Kidney (tissue), 14 donors: ENCODE measurements around the gene EPB41L5. TPM values are rescaled to one million over a fixed set of nuclear protein-coding genes. Genes with fewer than 3 reads are reported as not detected.
A peak's percentile ranks its signal among the peaks of the same experiment; 100 is the strongest.

Experiments used
- DNase-seq, 5 donors: peaks; one replicate each; pipeline ENCODE4 v3.0.0-alpha.2; 2013 to 2020
- FAIRE-seq: peaks from 2 replicates; lab custom pipeline; 2012; peaks lifted over from hg19 to GRCh38; lab: Jason Lieb, UNC
- H3K27ac ChIP-seq, 2 donors: one replicate each; pipeline ENCODE4 v1.7.0; 2013; ENCODE audit warnings: low read depth in 2 of 2, low read length in 2 of 2, inconsistent platforms in 1 of 2
- H3K27me3 ChIP-seq: one replicate; pipeline ENCODE4 v1.7.1; 2013; ENCODE audit warnings: low read length, inconsistent platforms; ENCODE audit not compliant: control insufficient read depth, insufficient read depth
- H3K36me3 ChIP-seq, 3 donors: one replicate each; pipeline versions ENCODE4 v1.7.0 to v1.7.1; 2013; ENCODE audit warnings: low read length in 3 of 3, control low read depth in 1 of 3, inconsistent platforms in 1 of 3; ENCODE audit not compliant: insufficient read depth in 3 of 3, control insufficient read depth in 2 of 3
- H3K4me1 ChIP-seq, 3 donors: one replicate each; pipeline versions ENCODE4 v1.7.0 to v1.7.1; 2013; ENCODE audit warnings: low read length in 3 of 3, inconsistent platforms in 1 of 3, low read depth in 1 of 3; ENCODE audit not compliant: control insufficient read depth in 2 of 3, insufficient read depth in 2 of 3
- H3K4me3 ChIP-seq, 3 donors: one replicate each; pipeline versions ENCODE4 v1.7.0 to v1.8.1; 2013; ENCODE audit warnings: low read length in 3 of 3, control low read depth in 1 of 3, inconsistent platforms in 1 of 3
- H3K9ac ChIP-seq, 3 donors: one replicate each; pipeline versions ENCODE4 v1.7.0 to v1.7.1; 2013; ENCODE audit warnings: low read length in 3 of 3, control low read depth in 1 of 3, inconsistent platforms in 1 of 3
- H3K9me3 ChIP-seq, 3 donors: one replicate each; pipeline versions ENCODE4 v1.7.0 to v1.7.1; 2013; ENCODE audit warnings: low read length in 3 of 3, control low read depth in 1 of 3, inconsistent platforms in 1 of 3; ENCODE audit not compliant: control insufficient read depth in 2 of 3, insufficient read depth in 1 of 3
- CTCF ChIP-seq: IDR thresholded peaks from 3 replicates; pipeline ENCODE4 v1.5.1; 2012; ENCODE audit warnings: mild to moderate bottlenecking, moderate library complexity, borderline replicate concordance; ENCODE audit not compliant: insufficient read depth; ENCODE audit errors: extremely low read depth
- intact Hi-C: fragments of 100-400 bp; cut with DNase I; formaldehyde crosslinking; loops from one replicate; pipeline ENCODE4 v1.11.1; 2022
- polyA plus RNA-seq: library from polyadenylated mRNA; stranded (reverse); fragments of 350-450 nt; fragmentation: Illumina TruSeq; extraction: RNeasy Lipid Tissue Mini Kit (QIAGEN cat#74804); gene quantifications from one replicate; pipeline ENCODE4 v1.2.3, GENCODE V29; 2014; ENCODE audit warnings: low read depth, low replicate concordance; ENCODE audit not compliant: insufficient read depth
- total RNA-seq: library from RNA; stranded (reverse); fragmentation: NEBNext Ultra II Directional; extraction: Animal tissue kit (Norgen Biotek cat#: 25700); gene quantifications from one replicate; pipeline ENCODE4 v1.2.1, GENCODE V29; 2021
- donor health status: control.
- donor health status: control.
- donor health status: control.
- donor health status: control.
- donor health status: control.
- donor health status: DM: yes; HTN: yes; CAD: no.
- donor health status: Normal renal cell carcinoma (clear cell type).

The EPB41L5 gene
- total and polyA plus RNA-seq, 2 donors from 2014 or later = 28.2 to 49.4 TPM

GRCh38 chr2:120210270-120210693 is 197.4 kb downstream of the EPB41L5 start:
- DNase-seq = no peak
- intact Hi-C loops = no loop called here
- TF ChIP-seq CTCF = no peak
- Histone ChIP-seq H3K9me3 (no peaks in the 10 kb centered on the region), H3K27me3 (no peaks in the 10 kb centered on the region), H3K9ac (no peak overlapping the region), H3K36me3 (no peaks in the 10 kb centered on the region), H3K4me1 (no peaks in the 10 kb centered on the region), H3K4me3 (no peak overlapping the region), H3K27ac (no peak overlapping the region)
- no peak for FAIRE-seq

- intact Hi-C loops = no loop called here
- peak in 1 of 5 donors; percentile 18 for DNase-seq
- Histone ChIP-seq H3K9me3 (no peaks in the 10 kb centered on the region), H3K27ac (no peak overlapping the region), H3K9ac (no peak overlapping the region), H3K4me3 (no peak overlapping the region), H3K36me3 (no peaks in the 10 kb centered on the region), H3K27me3 (no peaks in the 10 kb centered on the region), H3K4me1 (peaks cover 0 to 12% (median 5%) of the 10 kb centered on the region in 3 donors)
- no peak for TF ChIP-seq CTCF
- FAIRE-seq = no peak
Measured at GRCh38 chr2:120218181-120218580, 205.3 kb downstream of the EPB41L5 start.

- Histone ChIP-seq H3K27ac (no peak overlapping the region), H3K4me1 (peaks cover 0 to 18% (median 10%) of the 10 kb centered on the region in 3 donors), H3K9ac (no peak overlapping the region), H3K9me3 (no peaks in the 10 kb centered on the region), H3K36me3 (no peaks in the 10 kb centered on the region), H3K27me3 (no peaks in the 10 kb centered on the region), H3K4me3 (no peak overlapping the region)
- DNase-seq (peak in 1 of 5 donors; percentile 23), FAIRE-seq (no peak)
- intact Hi-C loops = no loop called here
- TF ChIP-seq CTCF = no peak
Measured at GRCh38 chr2:120219291-120219690, 206.4 kb downstream of the EPB41L5 start.

GRCh38 chr2:120219766-120220165 is 206.9 kb downstream of the EPB41L5 start:
- FAIRE-seq = no peak
- no peaks in the 10 kb centered on the region for H3K9me3 ChIP-seq
- peaks cover 0 to 18% (median 10%) of the 10 kb centered on the region in 3 donors for H3K4me1 ChIP-seq
- intact Hi-C loops = no loop called here
- H3K4me3 ChIP-seq = no peak overlapping the region
- no peak overlapping the region for H3K27ac ChIP-seq
- peak in 1 of 5 donors; percentile 14 for DNase-seq
- H3K36me3 ChIP-seq = no peaks in the 10 kb centered on the region
- TF ChIP-seq CTCF = no peak
- H3K27me3 ChIP-seq = no peaks in the 10 kb centered on the region
- no peak overlapping the region for H3K9ac ChIP-seq
